Measurements from ENCODE around the gene C9orf153. TPM values are rescaled to one million over a fixed set of nuclear protein-coding genes. Genes with fewer than 3 reads are reported as not detected.
"Not testable (repeated sequence)": the region's sequence is repeated elsewhere in the genome, so short reads cannot be mapped to it uniquely, and the experiment has no call there.

The C9orf153 gene
- total RNA-seq, 3 donors from 2014 or later, result 0.35 TPM; not detected in 2

DNA sequence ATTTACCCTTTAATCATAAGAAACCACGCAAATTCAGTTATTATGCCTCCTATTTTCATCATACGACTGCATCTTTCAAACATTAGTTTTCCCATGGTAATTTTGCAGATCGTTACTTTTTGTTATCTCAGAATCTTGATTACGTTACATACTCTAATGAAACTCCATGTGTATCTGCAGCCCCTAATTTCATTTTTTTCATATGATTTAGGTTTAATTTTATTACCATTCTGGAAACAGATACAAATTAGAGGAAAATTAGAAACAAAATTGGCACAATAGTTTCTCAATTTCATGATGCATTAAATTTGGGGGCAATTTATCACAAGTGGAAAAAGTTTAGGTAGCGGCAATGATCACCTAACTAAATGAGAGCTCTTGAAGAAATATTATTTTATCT lies 52.3 kb downstream of the C9orf153 start:
- Histone ChIP-seq H3K4me1 (ENCODE audit: low read depth) (no peaks in the 10 kb centered on the region), H3K4me3 (no peak overlapping the region), H3K9me3 (no peaks in the 10 kb centered on the region), H3K36me3 (ENCODE audit: low read depth) (no peaks in the 10 kb centered on the region)
- DNase-seq, result no peak
- TF ChIP-seq, protein P1, sequence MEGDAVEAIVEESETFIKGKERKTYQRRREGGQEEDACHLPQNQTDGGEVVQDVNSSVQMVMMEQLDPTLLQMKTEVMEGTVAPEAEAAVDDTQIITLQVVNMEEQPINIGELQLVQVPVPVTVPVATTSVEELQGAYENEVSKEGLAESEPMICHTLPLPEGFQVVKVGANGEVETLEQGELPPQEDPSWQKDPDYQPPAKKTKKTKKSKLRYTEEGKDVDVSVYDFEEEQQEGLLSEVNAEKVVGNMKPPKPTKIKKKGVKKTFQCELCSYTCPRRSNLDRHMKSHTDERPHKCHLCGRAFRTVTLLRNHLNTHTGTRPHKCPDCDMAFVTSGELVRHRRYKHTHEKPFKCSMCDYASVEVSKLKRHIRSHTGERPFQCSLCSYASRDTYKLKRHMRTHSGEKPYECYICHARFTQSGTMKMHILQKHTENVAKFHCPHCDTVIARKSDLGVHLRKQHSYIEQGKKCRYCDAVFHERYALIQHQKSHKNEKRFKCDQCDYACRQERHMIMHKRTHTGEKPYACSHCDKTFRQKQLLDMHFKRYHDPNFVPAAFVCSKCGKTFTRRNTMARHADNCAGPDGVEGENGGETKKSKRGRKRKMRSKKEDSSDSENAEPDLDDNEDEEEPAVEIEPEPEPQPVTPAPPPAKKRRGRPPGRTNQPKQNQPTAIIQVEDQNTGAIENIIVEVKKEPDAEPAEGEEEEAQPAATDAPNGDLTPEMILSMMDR (IDR thresholded peaks at IDR 0.05), result no peak
- ATAC-seq, result no peak
- intact Hi-C loops (cut with DNase I, micrococcal nuclease), result no loop called here

GRCh38 chr9:86202338-86202882 lies 57.0 kb downstream of the C9orf153 start:
- H3K4me1 ChIP-seq (ENCODE audit: low read depth), result no peaks in the 10 kb centered on the region
- H3K36me3 ChIP-seq (ENCODE audit: low read depth), result no peaks in the 10 kb centered on the region
- ATAC-seq (peak; percentile 72), DNase-seq (peak in 1 of 3 donors; percentile 16)
- no peaks in the 10 kb centered on the region for H3K9me3 ChIP-seq
- H3K4me3 ChIP-seq, result no peak overlapping the region
- TF ChIP-seq, protein P1 (IDR thresholded peaks at IDR 0.05), result peak; percentile 56
- intact Hi-C loops (cut with DNase I, micrococcal nuclease), result loop anchor here in 1 of 2 donors (5.0 kb wide), 1 partner anchor 80 kb away; the partner anchor contains the start of gene ISCA1

- intact Hi-C loops (cut with DNase I, micrococcal nuclease), result loop anchor here in 1 of 2 donors (5.0 kb wide), 1 partner anchor 81 kb away; the partner anchor contains the start of gene ISCA1
- DNase-seq (no peak), ATAC-seq (no peak)
- no peaks in the 10 kb centered on the region for H3K36me3 ChIP-seq (ENCODE audit: low read depth)
- TF ChIP-seq, protein P1 (IDR thresholded peaks at IDR 0.05), result no peak
- H3K4me3 ChIP-seq, result no peak overlapping the region
- H3K9me3 ChIP-seq, result no peaks in the 10 kb centered on the region
- no peaks in the 10 kb centered on the region for H3K4me1 ChIP-seq (ENCODE audit: low read depth)
These were observed 57.8 kb downstream of the C9orf153 start for GRCh38 chr9:86201474-86202337.

DNA sequence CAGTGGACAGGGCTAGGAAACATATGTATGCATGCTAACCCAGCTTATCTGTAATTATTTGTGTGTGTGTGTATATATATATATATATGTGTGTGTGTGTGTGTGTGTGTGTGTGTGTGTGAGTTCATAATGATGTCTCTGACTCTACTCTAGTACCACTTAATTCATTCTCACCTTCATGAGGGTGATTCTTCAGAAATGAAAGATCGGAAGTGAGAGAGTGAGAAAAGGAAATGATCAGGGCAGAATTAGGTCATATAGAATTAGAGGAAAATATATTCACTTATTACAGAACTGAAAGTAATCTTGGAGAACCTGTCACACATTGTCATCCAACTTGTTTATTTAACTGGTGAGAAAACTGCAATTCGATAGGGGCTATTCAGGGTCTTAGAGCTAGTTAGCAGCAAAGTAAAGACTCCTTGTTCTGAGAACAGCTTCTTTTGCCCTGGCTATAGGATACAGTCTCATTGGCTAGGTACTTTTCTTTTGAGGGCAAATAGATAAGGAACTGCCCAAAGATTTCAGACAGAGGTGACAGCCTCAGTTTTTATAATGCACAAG lies 58.8 kb downstream of the C9orf153 start:
- ATAC-seq (no peak), DNase-seq (no peak)
- H3K36me3 ChIP-seq (ENCODE audit: low read depth), result no peaks in the 10 kb centered on the region
- H3K9me3 ChIP-seq, result no peaks in the 10 kb centered on the region
- TF ChIP-seq, protein P1 (IDR thresholded peaks at IDR 0.05), result no peak
- intact Hi-C loops (cut with DNase I, micrococcal nuclease), result loop anchor here in 1 of 2 donors (5.0 kb wide), 1 partner anchor 82 kb away; the partner anchor contains the start of gene ISCA1
- H3K4me1 ChIP-seq (ENCODE audit: low read depth), result no peaks in the 10 kb centered on the region
- H3K4me3 ChIP-seq, result no peak overlapping the region

DNA sequence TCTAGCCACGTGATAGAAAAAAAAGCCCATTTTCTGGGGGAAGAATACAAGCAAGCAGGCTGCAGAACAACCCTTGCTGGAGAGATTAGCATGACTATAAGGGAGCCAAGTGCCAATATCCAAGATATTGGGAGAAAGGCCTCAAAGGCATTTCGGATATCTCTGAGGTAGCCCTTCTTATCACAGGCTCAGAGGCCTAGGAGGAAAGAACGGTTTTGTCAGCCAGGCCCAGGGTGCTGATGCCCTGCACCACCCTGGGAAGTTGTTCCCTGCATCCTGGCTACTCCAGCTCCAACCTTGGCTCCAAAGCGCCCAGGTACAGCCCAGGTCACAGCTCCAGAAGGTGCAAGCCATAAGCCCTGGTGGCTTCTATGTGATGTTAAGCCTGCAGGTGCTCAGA lies 66.4 kb downstream of the C9orf153 start:
- intact Hi-C loops (cut with DNase I, micrococcal nuclease), result no loop called here
- no peak for ATAC-seq

DNA sequence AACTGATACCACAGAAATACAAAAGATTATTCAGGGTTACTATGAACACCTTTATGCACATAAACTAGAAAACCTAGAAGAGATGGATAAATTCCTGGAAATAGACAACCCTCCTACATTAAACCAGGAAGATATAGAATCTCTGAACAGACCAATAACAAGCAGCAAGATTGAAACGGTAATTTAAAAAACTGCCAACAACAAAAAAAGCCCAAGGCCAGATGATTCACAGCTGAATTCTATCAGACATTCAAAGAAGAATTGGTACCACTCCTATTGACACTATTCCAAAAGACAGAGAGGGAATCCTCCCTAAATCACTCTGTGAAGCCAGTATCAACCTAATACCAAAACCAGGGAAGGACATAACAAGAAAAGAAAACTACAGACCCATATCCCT lies 68.8 kb downstream of the C9orf153 start:
- H3K36me3 ChIP-seq (ENCODE audit: low read depth); ATAC-seq; H3K4me1 ChIP-seq (ENCODE audit: low read depth); DNase-seq; H3K4me3 ChIP-seq; H3K9me3 ChIP-seq; intact Hi-C loops (cut with DNase I, micrococcal nuclease): not testable (repeated sequence)

More for the DNA sequence above, 66.4 kb downstream of the C9orf153 start:
- Histone ChIP-seq H3K9me3 (peaks cover 10% of the 10 kb centered on the region), H3K4me1 (ENCODE audit: low read depth) (no peaks in the 10 kb centered on the region), H3K4me3 (no peak overlapping the region), H3K36me3 (ENCODE audit: low read depth) (no peaks in the 10 kb centered on the region)
- DNase-seq, result no peak
- TF ChIP-seq, protein P1 (IDR thresholded peaks at IDR 0.05), result no peak
